Stomach (tissue), 9 donors: ENCODE data around the gene COQ3. TPM values are rescaled to one million over a fixed set of nuclear protein-coding genes. Genes with fewer than 3 reads are reported as not detected.

Experiments used
- DNase-seq, 2 donors: peaks; one replicate each; pipeline versions ENCODE4 v3.0.0 to v3.0.0-alpha.2; 2013 to 2019
- H3K27ac ChIP-seq, 5 donors: fragments of 200-600 bp in 4 of 5; sonication (generic) in 4 of 5; one replicate each; pipeline ENCODE4 v1.5.1; 2013 to 2019; ENCODE audit warnings: mild to moderate bottlenecking in 1 of 5, moderate library complexity in 1 of 5
- H3K27me3 ChIP-seq, 3 donors: fragments of 200-600 bp; sonication (generic); one replicate each; pipeline ENCODE4 v1.5.1; 2017 to 2019; ENCODE audit warnings: mixed run types in 1 of 3
- H3K36me3 ChIP-seq, 4 donors: fragments of 200-600 bp; sonication (generic); 1 replicate in 3 of 4; 2 replicates in 1 of 4; pipeline ENCODE4 v1.5.1; 2016 to 2019
- H3K4me1 ChIP-seq, 4 donors: fragments of 200-600 bp; sonication (generic); one replicate each; pipeline ENCODE4 v1.5.1; 2016 to 2019
- H3K4me3 ChIP-seq, 4 donors: fragments of 200-600 bp; sonication (generic) in 3 of 4; one replicate each; pipeline ENCODE4 v1.5.1; 2016 to 2019; ENCODE audit warnings: mild to moderate bottlenecking in 1 of 4
- H3K9me3 ChIP-seq, 4 donors: fragments of 200-600 bp; sonication (generic); one replicate each; pipeline ENCODE4 v1.5.1; 2016 to 2019
- CTCF ChIP-seq, 7 experiments: fragments of 450-650 bp in 4 of 7; fragments of 200-600 bp in 3 of 7; sonication (generic) in 3 of 7; IDR thresholded peaks; one replicate each; pipeline ENCODE4 v1.5.1; 2016 to 2019; ENCODE audit warnings: antibody characterized with exemption in 7 of 7, control low read depth in 2 of 7, mild to moderate bottlenecking in 1 of 7
- EP300 ChIP-seq: sonication (generic); formaldehyde crosslinking; IDR thresholded peaks from one replicate; pipeline ENCODE4 v1.6.1; 2017; ENCODE audit warnings: antibody characterized with exemption
- POLR2A ChIP-seq, 4 donors: fragments of 450-650 bp; IDR thresholded peaks; one replicate each; pipeline ENCODE4 v1.6.1; 2016; ENCODE audit warnings: antibody characterized with exemption in 4 of 4, control low read depth in 2 of 4, mild to moderate bottlenecking in 1 of 4, moderate library complexity in 1 of 4
- POLR2AphosphoS5 ChIP-seq, 3 donors: sonication (generic); formaldehyde crosslinking; IDR thresholded peaks; one replicate each; pipeline ENCODE4 v1.6.1; 2016; ENCODE audit warnings: antibody characterized with exemption in 3 of 3
- WGBS, 5 donors: extraction: QIAGEN DNeasy Blood & Tissue Kit in 3 of 5; methylation state at CpG; one replicate each; pipeline versions ENCODE4 v1.1.5 to v1.1.7; 2013 to 2018; 5-methylcytosine and 5-hydroxymethylcytosine counted together
- intact Hi-C: fragments of 100-400 bp; cut with DNase I; formaldehyde crosslinking; loops from one replicate; pipeline ENCODE4 v1.15.1; 2023; ENCODE audit warnings: low total_unique reads
- polyA plus RNA-seq, 3 donors: library from polyadenylated mRNA; stranded (reverse); fragments of 200-250 nt; gene quantifications; one replicate each; pipeline ENCODE4 v1.2.3, GENCODE V29; 2013
- total RNA-seq, 5 donors: library from RNA; depleted of rRNA; stranded (reverse); fragments of >200 nt; gene quantifications; one replicate each; pipeline versions ENCODE4 v1.1.0 to v1.2.3, GENCODE V29; 2014 to 2016
- donor health status: healthy with polysubstance abuse.
- donor health status: Bipolar disorder and iron deficiency.
- donor health status: healthy.

Gene COQ3
- total and polyA plus RNA-seq, 8 donors, result 0.58 to 11.4 (median 6.5) TPM; not detected in 2

GRCh38 chr6:99356641-99357040 is 37.4 kb downstream of the COQ3 start:
- no peak overlapping the region for H3K4me3 ChIP-seq
- peaks cover 0 to 16% (median 0%) of the 10 kb centered on the region in 3 donors for H3K27me3 ChIP-seq
- no peaks in the 10 kb centered on the region for H3K36me3 ChIP-seq
- no peaks in the 10 kb centered on the region for H3K4me1 ChIP-seq
- no peak for DNase-seq
- no peak overlapping the region for H3K27ac ChIP-seq
- intact Hi-C loops, result no loop called here
- no peaks in the 10 kb centered on the region for H3K9me3 ChIP-seq
- TF ChIP-seq POLR2AphosphoS5 (IDR thresholded peaks at IDR 0.05) (no peak), CTCF (IDR thresholded peaks at IDR 0.05) (no peak), POLR2A (IDR thresholded peaks at IDR 0.05) (no peak), EP300 (no peak)
- 61 to 83% (median 77%) methylated on average over 1 of the region's 1 CpG for WGBS, 5 donors

GRCh38 chr6:99354983-99355382 is 39.0 kb downstream of the COQ3 start:
- WGBS, 5 donors, result 63 to 75% (median 73%) methylated on average over 4 of the region's 4 CpGs
- TF ChIP-seq POLR2AphosphoS5 (IDR thresholded peaks at IDR 0.05), result no peak
- no peak for TF ChIP-seq CTCF (IDR thresholded peaks at IDR 0.05)
- no peak for TF ChIP-seq EP300
- no peak for TF ChIP-seq POLR2A (IDR thresholded peaks at IDR 0.05)
- peaks cover 0 to 22% (median 3%) of the 10 kb centered on the region in 3 donors for H3K27me3 ChIP-seq
- no peak overlapping the region for H3K4me3 ChIP-seq
- no peaks in the 10 kb centered on the region for H3K9me3 ChIP-seq
- H3K4me1 ChIP-seq, result peaks cover 0 to 9% (median 7%) of the 10 kb centered on the region in 4 donors
- intact Hi-C loops, result no loop called here
- H3K27ac ChIP-seq, result no peak overlapping the region
- H3K36me3 ChIP-seq, result no peaks in the 10 kb centered on the region
- no peak for DNase-seq

GRCh38 chr6:99353126-99353525 is 40.9 kb downstream of the COQ3 start:
- no peak for DNase-seq
- Histone ChIP-seq H3K9me3 (no peaks in the 10 kb centered on the region), H3K36me3 (no peaks in the 10 kb centered on the region), H3K27me3 (peaks cover 0 to 40% (median 8%) of the 10 kb centered on the region in 3 donors), H3K4me3 (no peak overlapping the region), H3K27ac (no peak overlapping the region), H3K4me1 (peaks cover 0 to 23% (median 19%) of the 10 kb centered on the region in 4 donors)
- no peak for TF ChIP-seq EP300
- TF ChIP-seq POLR2A (IDR thresholded peaks at IDR 0.05), result no peak
- no peak for TF ChIP-seq POLR2AphosphoS5 (IDR thresholded peaks at IDR 0.05)
- no peak for TF ChIP-seq CTCF (IDR thresholded peaks at IDR 0.05)
- 66 to 76% (median 72%) methylated on average over 9 of the region's 9 CpGs for WGBS, 5 donors
- intact Hi-C loops, result no loop called here

GRCh38 chr6:99350573-99350972 is 43.4 kb downstream of the COQ3 start:
- peak in 1 of 2 donors; percentile 57 for DNase-seq
- Histone ChIP-seq H3K36me3 (no peaks in the 10 kb centered on the region), H3K27ac (no peak overlapping the region), H3K9me3 (no peaks in the 10 kb centered on the region), H3K4me1 (peaks cover 0 to 23% (median 19%) of the 10 kb centered on the region in 4 donors), H3K27me3 (peaks cover 0 to 40% (median 8%) of the 10 kb centered on the region in 3 donors), H3K4me3 (peak overlapping the region; percentile 65 to 88 (median 73))
- TF ChIP-seq EP300 (no peak), POLR2A (IDR thresholded peaks at IDR 0.05) (no peak), CTCF (IDR thresholded peaks at IDR 0.05) (no peak), POLR2AphosphoS5 (IDR thresholded peaks at IDR 0.05) (no peak)
- intact Hi-C loops, result no loop called here
- 18 to 37% (median 21%) methylated on average over 9 to 10 of the region's 10 CpGs for WGBS, 5 donors
